H1 (cell line): ENCODE measurements around the gene JAG1. TPM values are rescaled to one million over a fixed set of nuclear protein-coding genes. Genes with fewer than 3 reads are reported as not detected.

Experiments used
- CHD7 ChIP-seq: fragments of 300-600 bp; sonication (generic); IDR thresholded peaks from 2 replicates; pipeline ENCODE4 v1.7.1; 2012; ENCODE audit warnings: low read length, moderate library complexity, mild to moderate bottlenecking, inconsistent platforms; ENCODE audit not compliant: insufficient replicate concordance
- polyA plus RNA-seq, 7 experiments: library from polyadenylated mRNA; depleted of rRNA in 3 of 7; stranded (reverse) in 5 of 7; unstranded in 2 of 7; fragments of >200 nt in 5 of 7; fragments of 200-250 nt in 2 of 7; gene quantifications; 1 replicate in 5 of 7; 2 replicates in 1 of 7; 4 replicates in 1 of 7; pipeline versions ENCODE4 v1.2.1 to v1.2.3, GENCODE V29; 2011 to 2013; ENCODE audit warnings: missing spikeins in 2 of 7, mixed read lengths in 2 of 7
- total RNA-seq: library from RNA; stranded (reverse); fragmentation: NEBNext Ultra II Directional; extraction: Animal tissue kit (Norgen Biotek cat#: 25700); gene quantifications from 2 replicates; pipeline ENCODE4 v1.2.1, GENCODE V29; 2021

JAG1 gene
- total and polyA plus RNA-seq, 2 of the 8 experiments (the other 6 are each of a cell fraction or from before 2014, with no cell fraction given) = 13.5 to 27.3 TPM

GRCh38 chr20:10658876-10659632 lies 14.7 kb downstream of the JAG1 start (continued):
- TF ChIP-seq CHD7 = no peak
